Peyer's patch (tissue), 4 donors: ENCODE results near the gene RAB44. TPM values are rescaled to one million over a fixed set of nuclear protein-coding genes. Genes with fewer than 3 reads are reported as not detected.

Experiments used
- DNase-seq, 3 donors: peaks; one replicate each; pipeline ENCODE4 v3.0.0-alpha.2; 2017 to 2019
- H3K27ac ChIP-seq, 4 donors: fragments of 200-600 bp; sonication (generic); one replicate each; pipeline ENCODE4 v1.5.1; 2016 to 2019
- H3K27me3 ChIP-seq, 2 donors: fragments of 200-600 bp; sonication (generic); one replicate each; pipeline ENCODE4 v1.5.1; 2019
- H3K36me3 ChIP-seq, 3 donors: fragments of 200-600 bp; sonication (generic); one replicate each; pipeline ENCODE4 v1.5.1; 2016 to 2019
- H3K4me1 ChIP-seq, 4 donors: fragments of 200-600 bp; sonication (generic); one replicate each; pipeline ENCODE4 v1.5.1; 2016 to 2019
- H3K4me3 ChIP-seq, 4 donors: fragments of 200-600 bp; sonication (generic); 1 replicate in 3 of 4; 2 replicates in 1 of 4; pipeline ENCODE4 v1.5.1; 2016 to 2019; ENCODE audit warnings: mild to moderate bottlenecking in 1 of 4
- H3K9me3 ChIP-seq, 4 donors: fragments of 200-600 bp; sonication (generic); one replicate each; pipeline ENCODE4 v1.5.1; 2016 to 2019; ENCODE audit warnings: mild to moderate bottlenecking in 1 of 4
- CTCF ChIP-seq, 6 experiments: fragments of 450-650 bp in 4 of 6; fragments of 200-600 bp in 2 of 6; sonication (generic) in 1 of 6; IDR thresholded peaks; one replicate each; pipeline ENCODE4 v1.5.1; 2017 to 2019; ENCODE audit warnings: antibody characterized with exemption in 6 of 6, mild to moderate bottlenecking in 3 of 6, moderate library complexity in 1 of 6
- POLR2A ChIP-seq, 2 donors: fragments of 450-650 bp; IDR thresholded peaks; one replicate each; pipeline ENCODE4 v1.5.1; 2017; ENCODE audit warnings: antibody characterized with exemption in 2 of 2, mild to moderate bottlenecking in 2 of 2, moderate library complexity in 2 of 2
- total RNA-seq, 4 donors: library from RNA; depleted of rRNA; stranded (reverse); fragments of >200 nt; gene quantifications; one replicate each; pipeline ENCODE4 v1.1.0, GENCODE V29; 2016

The RAB44 gene
- total RNA-seq, 4 donors from 2014 or later, result 0.47 to 3.3 (median 0.80) TPM

- no peak overlapping the region for H3K4me3 ChIP-seq
- peaks cover 10 to 23% (median 19%) of the 10 kb centered on the region in 4 donors for H3K4me1 ChIP-seq
- TF ChIP-seq CTCF (IDR thresholded peaks at IDR 0.05) (no peak), POLR2A (IDR thresholded peaks at IDR 0.05) (no peak)
- H3K27me3 ChIP-seq, result no peaks in the 10 kb centered on the region
- DNase-seq, result no peak
- peaks cover 0 to 52% (median 7%) of the 10 kb centered on the region in 3 donors for H3K36me3 ChIP-seq
- peak overlapping the region in 1 of 4 donors; percentile 5 for H3K27ac ChIP-seq
- H3K9me3 ChIP-seq, result no peaks in the 10 kb centered on the region
Observed at GRCh38 chr6:36685926-36686667, 11.5 kb upstream of the RAB44 start.

- Histone ChIP-seq H3K4me3 (no peak overlapping the region), H3K9me3 (no peaks in the 10 kb centered on the region), H3K36me3 (peaks cover 0 to 52% (median 7%) of the 10 kb centered on the region in 3 donors), H3K27me3 (no peaks in the 10 kb centered on the region), H3K27ac (peak overlapping the region in 1 of 4 donors; percentile 5), H3K4me1 (peaks cover 6 to 26% (median 17%) of the 10 kb centered on the region in 4 donors)
- TF ChIP-seq CTCF (IDR thresholded peaks at IDR 0.05), result no peak
- TF ChIP-seq POLR2A (IDR thresholded peaks at IDR 0.05), result no peak
- DNase-seq, result no peak
Observed at GRCh38 chr6:36686668-36687513, 10.7 kb upstream of the RAB44 start.

- Histone ChIP-seq H3K27ac (no peak overlapping the region), H3K36me3 (peaks cover 0 to 45% (median 7%) of the 10 kb centered on the region in 3 donors), H3K4me1 (peaks cover 0 to 15% (median 11%) of the 10 kb centered on the region in 4 donors), H3K9me3 (no peaks in the 10 kb centered on the region), H3K4me3 (no peak overlapping the region), H3K27me3 (no peaks in the 10 kb centered on the region)
- no peak for DNase-seq
- TF ChIP-seq POLR2A (IDR thresholded peaks at IDR 0.05) (no peak), CTCF (IDR thresholded peaks at IDR 0.05) (no peak)
Observed at GRCh38 chr6:36688063-36688738, 9.4 kb upstream of the RAB44 start.

GRCh38 chr6:36688739-36689075 lies 8.9 kb upstream of the RAB44 start:
- DNase-seq, result peak in 1 of 3 donors; percentile 43
- H3K27me3 ChIP-seq, result no peaks in the 10 kb centered on the region
- H3K4me1 ChIP-seq, result peaks cover 0 to 12% (median 7%) of the 10 kb centered on the region in 4 donors
- no peak overlapping the region for H3K27ac ChIP-seq
- no peak overlapping the region for H3K4me3 ChIP-seq
- no peak for TF ChIP-seq POLR2A (IDR thresholded peaks at IDR 0.05)
- TF ChIP-seq CTCF (IDR thresholded peaks at IDR 0.05), result no peak
- peaks cover 0 to 40% (median 7%) of the 10 kb centered on the region in 3 donors for H3K36me3 ChIP-seq
- H3K9me3 ChIP-seq, result no peaks in the 10 kb centered on the region

GRCh38 chr6:36691011-36691410 lies 6.6 kb upstream of the RAB44 start:
- TF ChIP-seq CTCF (IDR thresholded peaks at IDR 0.05) (no peak), POLR2A (IDR thresholded peaks at IDR 0.05) (no peak)
- DNase-seq, result no peak
- no peak overlapping the region for H3K4me3 ChIP-seq
- peaks cover 0 to 9% (median 6%) of the 10 kb centered on the region in 4 donors for H3K4me1 ChIP-seq
- H3K9me3 ChIP-seq, result no peaks in the 10 kb centered on the region
- no peaks in the 10 kb centered on the region for H3K27me3 ChIP-seq
- peaks cover 0 to 17% (median 7%) of the 10 kb centered on the region in 3 donors for H3K36me3 ChIP-seq
- H3K27ac ChIP-seq, result peak overlapping the region in 1 of 4 donors; percentile 75
